HCT116 (cell line): ENCODE data around the gene NRXN2. TPM values are rescaled to one million over a fixed set of nuclear protein-coding genes. Genes with fewer than 3 reads are reported as not detected.

Experiments
- ATAC-seq: fragments of 200-7000 bp; cut with Tn5 transposase; 2 replicates; pipeline ENCODE4 v1.9.1; 2020; ENCODE audit warnings: mild to moderate bottlenecking, moderate library complexity
- BruUV-seq: library from RNA; stranded (reverse); fragments of 400-500 nt; replicated peaks from 2 replicates; lab custom pipeline; 2021; lab: Mats Ljungman, UMichigan
- CTCF ChIA-PET: fragments of 300-600 bp; sonication (Branson Sonifier 250); formaldehyde crosslinking; loops from one replicate; lab custom pipeline; 2021; ENCODE audit warnings: antibody characterized with exemption; lab: Charles Lee
- POLR2A ChIA-PET: fragments of 300-600, 350-600 bp; sonication (Branson Sonifier 250); formaldehyde crosslinking; loops from one replicate; lab custom pipeline; 2021; ENCODE audit warnings: antibody characterized with exemption; lab: Charles Lee
- RAD21 ChIA-PET, 2 experiments: fragments of 300-600 bp; sonication (Branson Sonifier 250); formaldehyde crosslinking; loops; one replicate each; lab custom pipeline; 2023; ENCODE audit warnings: low total read pairs in 2 of 2; ENCODE audit not compliant: uncharacterized antibody in 2 of 2, unreplicated experiment in 2 of 2, low non-redundant PET in 1 of 2; lab: Charles Lee
- DNase-seq: peaks from one replicate; pipeline ENCODE4 v3.0.0-alpha.2; 2010; ENCODE audit warnings: low read depth, low spot score
- H2AFZ ChIP-seq: fragments of 200-600 bp; shearing (Covaris generic), sonication (generic); 2 replicates; pipeline ENCODE4 v1.6.1; 2017; ENCODE audit warnings: low read depth, mixed run types, mixed read lengths, antibody characterized with exemption, low read length; ENCODE audit not compliant: poor library complexity, severe bottlenecking
- H3K27ac ChIP-seq: 2 replicates; pipeline ENCODE4 v1.5.1; 2012; ENCODE audit warnings: low read depth, low read length
- H3K27me3 ChIP-seq: fragments of 200-600 bp; sonication (generic); 2 replicates; pipeline ENCODE4 v1.6.1; 2016; ENCODE audit warnings: mixed run types, low read length, mixed read lengths; ENCODE audit not compliant: insufficient read depth
- H3K36me3 ChIP-seq, 2 experiments: fragments of 200-500 bp in 1 of 2; fragments of 200-600 bp in 1 of 2; sonication (Bioruptor generic) in 1 of 2; sonication (generic) in 1 of 2; 2 replicates each; pipeline versions ENCODE4 v1.5.1 to v1.6.1; 2014 to 2016; ENCODE audit warnings: low read length in 2 of 2, inconsistent platforms in 1 of 2, mixed read lengths in 1 of 2, mixed run types in 1 of 2; ENCODE audit not compliant: insufficient read depth in 2 of 2, control insufficient read depth in 1 of 2
- H3K4me1 ChIP-seq, 2 experiments: fragments of 200-600 bp in 1 of 2; sonication (generic) in 1 of 2; 2 replicates each; pipeline versions ENCODE4 v1.5.1 to v1.6.1; 2012 to 2017; ENCODE audit warnings: low read length in 2 of 2, inconsistent platforms in 1 of 2, mild to moderate bottlenecking in 1 of 2, mixed read lengths in 1 of 2, mixed run types in 1 of 2, moderate library complexity in 1 of 2; ENCODE audit not compliant: insufficient read depth in 2 of 2, control insufficient read depth in 1 of 2
- H3K4me2 ChIP-seq: fragments of 200-600 bp; sonication (generic); 2 replicates; pipeline ENCODE4 v1.6.1; 2017; ENCODE audit warnings: mixed run types, low read length, mixed read lengths
- H3K4me3 ChIP-seq, 2 experiments: fragments of 200-600 bp in 1 of 2; sonication (generic) in 1 of 2; replicated peaks in 1 of 2; 2 replicates each; pipeline ENCODE4 v1.5.1; 2011 to 2016; ENCODE audit warnings: low read length in 2 of 2, control low read depth in 1 of 2, low read depth in 1 of 2, mild to moderate bottlenecking in 1 of 2, mixed read lengths in 1 of 2, mixed run types in 1 of 2
- H3K79me2 ChIP-seq: fragments of 200-600 bp; sonication (generic); 2 replicates; pipeline ENCODE4 v1.6.1; 2017; ENCODE audit warnings: mild to moderate bottlenecking, mixed run types, low read length, moderate library complexity, mixed read lengths; ENCODE audit not compliant: insufficient read depth
- H3K9ac ChIP-seq: fragments of 200-600 bp; sonication (generic); 2 replicates; pipeline ENCODE4 v1.6.1; 2016; ENCODE audit warnings: low read length, mixed read lengths
- H3K9me2 ChIP-seq: fragments of 200-600 bp; sonication (generic), shearing (Covaris generic); 2 replicates; pipeline ENCODE4 v1.6.1; 2017; ENCODE audit warnings: mixed run types, mild to moderate bottlenecking, moderate library complexity; ENCODE audit not compliant: insufficient read depth
- H3K9me3 ChIP-seq, 2 experiments: fragments of 200-500 bp in 1 of 2; fragments of 200-600 bp in 1 of 2; sonication (Bioruptor generic) in 1 of 2; sonication (generic) in 1 of 2; 2 replicates each; pipeline ENCODE4 v1.6.1; 2014 to 2017; ENCODE audit warnings: low read length in 2 of 2, mixed read lengths in 2 of 2, inconsistent platforms in 1 of 2, low read depth in 1 of 2, mild to moderate bottlenecking in 1 of 2, mixed run types in 1 of 2, moderate library complexity in 1 of 2; ENCODE audit not compliant: control insufficient read depth in 1 of 2, insufficient read depth in 1 of 2
- H4K20me1 ChIP-seq: fragments of 200-600 bp; sonication (generic), shearing (Covaris generic); 2 replicates; pipeline ENCODE4 v1.6.1; 2017; ENCODE audit warnings: mixed run types, mild to moderate bottlenecking, moderate library complexity; ENCODE audit not compliant: insufficient read depth
- JUND ChIP-seq: IDR thresholded peaks from 2 replicates; pipeline ENCODE4 v1.6.1; 2012
- POLR2AphosphoS5 ChIP-seq: IDR thresholded peaks from 2 replicates; pipeline ENCODE4 v1.6.1; 2011; ENCODE audit warnings: mild to moderate bottlenecking, low read depth, low read length, moderate library complexity
- REST ChIP-seq: IDR thresholded peaks from 2 replicates; pipeline ENCODE4 v1.6.1; 2012; ENCODE audit warnings: low read depth
- SIN3A ChIP-seq: IDR thresholded peaks from 2 replicates; pipeline ENCODE4 v1.6.1; 2012; ENCODE audit warnings: low read depth
- TCF7L2 ChIP-seq: IDR thresholded peaks from 2 replicates; pipeline ENCODE4 v1.7.0; 2011; ENCODE audit warnings: borderline replicate concordance, inconsistent platforms; ENCODE audit not compliant: insufficient read depth, insufficient read length; ENCODE audit errors: extremely low read depth
- intact Hi-C: fragments of 100-400 bp; cut with micrococcal nuclease; formaldehyde crosslinking; loops from 2 replicates; pipeline ENCODE4 v1.10.0; 2022
- total RNA-seq: library from RNA; stranded (reverse); gene quantifications from one replicate; pipeline ENCODE4 v1.2.1, GENCODE V29; 2021; ENCODE audit not compliant: unreplicated experiment

NRXN2 gene
- total RNA-seq, 1 experiment from 2014 or later, result 1.5 TPM

GRCh38 chr11:64719406-64719805 is 3.6 kb downstream of the NRXN2 start:
- H3K9me3 ChIP-seq, result no peaks in the 10 kb centered on the region
- H3K79me2 ChIP-seq, result no peaks in the 10 kb centered on the region
- H3K4me2 ChIP-seq, result no peak overlapping the region
- ATAC-seq, result no peak
- H3K36me3 ChIP-seq, result no peaks in the 10 kb centered on the region
- TF ChIP-seq REST, result no peak
- TF ChIP-seq JUND, result no peak
- TF ChIP-seq, all 23 proteins: peak for 0
- POLR2A ChIA-PET, result no interaction called here
- Histone ChIP-seq H3K4me3 (no peak overlapping the region), H3K27me3 (peaks cover 11% of the 10 kb centered on the region; the same call in 1 of the 2 replicates), H2AFZ (no peak overlapping the region), H3K27ac (no peak overlapping the region), H4K20me1 (no peaks in the 10 kb centered on the region), H3K9me2 (no peaks in the 10 kb centered on the region), H3K4me1 (peaks cover 0 to 10% of the 10 kb centered on the region in 2 experiments; a peak in 1 of 4 replicates), H3K9ac (no peak overlapping the region)
- CTCF ChIA-PET, result no interaction called here
- no TSS peak for BruUV-seq
- RAD21 ChIA-PET, result no interaction called here
- DNase-seq, result no peak
- intact Hi-C loops, result loop anchor here (10.0 kb wide), 1 partner anchor 1215 kb away; the partner anchor contains the start of gene LGALS12

- Histone ChIP-seq H3K27ac (no peak overlapping the region), H4K20me1 (no peaks in the 10 kb centered on the region), H3K9me2 (no peaks in the 10 kb centered on the region), H3K4me1 (peaks cover 0 to 7% of the 10 kb centered on the region in 2 experiments; a peak in 1 of 4 replicates), H3K4me2 (no peak overlapping the region)
- BruUV-seq, result no TSS peak
- TF ChIP-seq JUND (no peak), TCF7L2 (no peak), SIN3A (no peak), POLR2AphosphoS5 (no peak)
- TF ChIP-seq, all 23 proteins: peak for 0
- no peak overlapping the region for H2AFZ ChIP-seq
- H3K9ac ChIP-seq, result no peak overlapping the region
- no peak overlapping the region for H3K4me3 ChIP-seq
- H3K27me3 ChIP-seq, result peaks cover 11% of the 10 kb centered on the region; the same call in 1 of the 2 replicates
- H3K79me2 ChIP-seq, result no peaks in the 10 kb centered on the region
- ChIA-PET RAD21 (no interaction called here), CTCF (interaction anchor here (1.7 to 2.1 kb wide), 2 partner anchors 14 to 30 kb away, joined by 5 to 6 read pairs; no protein-coding TSS in a partner anchor), POLR2A (no interaction called here)
- H3K36me3 ChIP-seq, result no peaks in the 10 kb centered on the region
- DNase-seq (no peak), ATAC-seq (no peak)
- intact Hi-C loops, result loop anchor here (10.0 kb wide), 1 partner anchor 1214 kb away; the partner anchor contains the start of gene LGALS12
- no peaks in the 10 kb centered on the region for H3K9me3 ChIP-seq
Observed at GRCh38 chr11:64718780-64719124, 4.2 kb downstream of the NRXN2 start.
